Neuronal stem cell (in vitro differentiated cells): Measurements from ENCODE around the gene ZFP3.

Source experiments
- DNase-seq: peaks from one replicate; pipeline ENCODE4 v3.0.0-alpha.2; 2013; ENCODE audit warnings: low spot score
- H2AFZ ChIP-seq: one replicate; pipeline ENCODE4 v1.6.1; 2013; ENCODE audit warnings: mild to moderate bottlenecking, low read length, inconsistent platforms
- H2AK5ac ChIP-seq: 2 replicates; pipeline ENCODE4 v1.6.1; 2013; ENCODE audit warnings: low read depth, mild to moderate bottlenecking, inconsistent platforms, low read length, moderate library complexity, mixed read lengths
- H2BK120ac ChIP-seq: 2 replicates; pipeline ENCODE4 v1.6.1; 2013; ENCODE audit warnings: low read depth, mild to moderate bottlenecking, inconsistent platforms, low read length, moderate library complexity, mixed read lengths
- H2BK12ac ChIP-seq: one replicate; pipeline ENCODE4 v1.6.1; 2013; ENCODE audit warnings: low read length, inconsistent platforms
- H2BK15ac ChIP-seq: 2 replicates; pipeline ENCODE4 v1.6.1; 2013; ENCODE audit warnings: mild to moderate bottlenecking, low read length, inconsistent platforms, mixed read lengths
- H2BK5ac ChIP-seq: one replicate; pipeline ENCODE4 v1.6.1; 2013; ENCODE audit warnings: inconsistent platforms, mild to moderate bottlenecking, low read length, moderate library complexity
- H3K14ac ChIP-seq: one replicate; pipeline ENCODE4 v1.6.1; 2013; ENCODE audit warnings: low read length, inconsistent platforms
- H3K18ac ChIP-seq: 2 replicates; pipeline ENCODE4 v1.6.1; 2013; ENCODE audit warnings: low read length, inconsistent platforms
- H3K23ac ChIP-seq: 2 replicates; pipeline ENCODE4 v1.6.1; 2013; ENCODE audit warnings: low read depth, mild to moderate bottlenecking, mixed read lengths, low read length, inconsistent platforms; ENCODE audit not compliant: poor library complexity
- H3K27ac ChIP-seq: replicated peaks from 3 replicates; pipeline ENCODE4 v1.5.1; 2013; ENCODE audit warnings: low read length, inconsistent platforms
- H3K27me3 ChIP-seq, 3 experiments: 2 replicates each; pipeline ENCODE4 v1.6.1; 2013; ENCODE audit warnings: low read length in 3 of 3, mild to moderate bottlenecking in 2 of 3, inconsistent platforms in 1 of 3, low read depth in 1 of 3, mixed read lengths in 1 of 3, moderate library complexity in 1 of 3; ENCODE audit not compliant: control insufficient read depth in 3 of 3, insufficient read depth in 3 of 3
- H3K36me3 ChIP-seq, 2 donors: replicated peaks in 1 of 2; 2 replicates each; pipeline ENCODE4 v1.6.1; 2013; ENCODE audit warnings: low read length in 2 of 2; ENCODE audit not compliant: control insufficient read depth in 2 of 2, insufficient read depth in 2 of 2
- H3K4ac ChIP-seq: 2 replicates; pipeline ENCODE4 v1.6.1; 2013; ENCODE audit warnings: inconsistent platforms, mild to moderate bottlenecking, low read length, moderate library complexity
- H3K4me1 ChIP-seq, 2 donors: 1 replicate in 1 of 2; 2 replicates in 1 of 2; pipeline ENCODE4 v1.6.1; 2013; ENCODE audit warnings: low read length in 2 of 2, low read depth in 1 of 2; ENCODE audit not compliant: control insufficient read depth in 2 of 2, insufficient read depth in 1 of 2
- H3K4me2 ChIP-seq: one replicate; pipeline ENCODE4 v1.6.1; 2013; ENCODE audit warnings: mild to moderate bottlenecking, low read length, inconsistent platforms; ENCODE audit not compliant: insufficient read depth, poor library complexity, severe bottlenecking
- H3K4me3 ChIP-seq, 2 donors: 2 replicates each; pipeline ENCODE4 v1.5.1; 2013; ENCODE audit warnings: low read length in 2 of 2, mild to moderate bottlenecking in 2 of 2, inconsistent platforms in 1 of 2, moderate library complexity in 1 of 2
- H3K79me1 ChIP-seq: one replicate; pipeline ENCODE4 v1.6.1; 2013; ENCODE audit warnings: low read depth, mild to moderate bottlenecking, inconsistent platforms, low read length, moderate library complexity
- H3K9ac ChIP-seq: one replicate; pipeline ENCODE4 v1.6.1; 2013; ENCODE audit warnings: mild to moderate bottlenecking, low read depth, low read length, inconsistent platforms; ENCODE audit not compliant: poor library complexity
- H3K9me3 ChIP-seq, 2 donors: replicated peaks in 1 of 2; 2 replicates each; pipeline versions ENCODE3 to v1.6.1; 2013; ENCODE audit warnings: low read length in 2 of 2, mild to moderate bottlenecking in 2 of 2, inconsistent platforms in 1 of 2, low read depth in 1 of 2, mixed read lengths in 1 of 2, moderate library complexity in 1 of 2; ENCODE audit not compliant: control insufficient read depth in 2 of 2, insufficient read depth in 1 of 2
- H4K8ac ChIP-seq: one replicate; pipeline ENCODE4 v1.6.1; 2013; ENCODE audit warnings: low read depth, mild to moderate bottlenecking, inconsistent platforms, low read length, moderate library complexity
- H4K91ac ChIP-seq: one replicate; pipeline ENCODE4 v1.6.1; 2013; ENCODE audit warnings: low read length, low read depth, mild to moderate bottlenecking, inconsistent platforms; ENCODE audit not compliant: poor library complexity
- WGBS, 2 donors: extraction: QIAGEN DNeasy Blood & Tissue Kit; methylation state at CpG; one replicate each; pipeline ENCODE4 v1.1.7; 2013; ENCODE audit warnings: missing lambda C conversion rate in 2 of 2, mixed read lengths in 1 of 2; ENCODE audit not compliant: insufficient read length in 2 of 2, insufficient replicate concordance in 1 of 2; ENCODE audit errors: extremely low coverage in 2 of 2; 5-methylcytosine and 5-hydroxymethylcytosine counted together

ZFP3 gene

DNA sequence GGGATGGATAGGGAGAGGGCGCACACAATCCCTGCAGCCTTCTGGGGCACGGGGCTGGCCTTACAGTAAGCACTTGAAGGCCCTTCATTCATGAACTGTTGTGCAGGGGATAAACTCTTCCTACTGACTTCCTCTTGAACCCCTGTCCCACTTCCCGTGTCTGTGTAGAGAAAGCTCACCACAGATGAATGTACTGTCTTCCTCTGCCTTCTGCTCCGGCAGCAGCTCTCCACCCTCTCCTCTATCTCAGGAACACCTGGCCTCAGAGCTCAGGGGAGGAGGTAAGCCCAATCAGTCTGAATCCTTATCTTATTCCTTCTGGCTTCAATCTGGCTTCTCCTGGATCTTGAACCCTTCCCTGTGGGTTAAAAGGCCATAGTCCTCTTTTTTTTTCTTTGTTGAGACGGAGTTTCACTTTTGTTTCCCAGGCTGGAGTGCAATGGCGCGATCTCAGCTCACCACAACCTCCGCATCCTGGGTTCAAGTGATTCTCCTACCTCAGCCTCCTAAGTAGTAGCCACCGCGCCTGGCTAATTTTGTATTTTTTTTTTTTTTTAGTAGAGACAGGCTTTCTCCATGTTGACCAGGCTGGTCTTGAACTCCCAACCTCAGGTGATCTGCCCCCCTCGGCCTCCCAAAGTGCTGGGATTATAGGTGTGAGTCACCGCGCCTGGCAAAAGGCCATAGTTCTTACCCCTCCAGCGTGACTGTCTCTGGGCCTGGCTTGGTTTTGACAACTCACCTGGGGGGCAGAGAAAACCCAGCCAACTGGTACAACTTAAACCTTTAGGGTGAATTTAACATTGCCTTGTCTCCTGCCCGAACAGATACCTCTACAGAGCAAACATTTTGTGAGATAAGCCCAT lies 35.9 kb upstream of the ZFP3 start:
- no CpG with 5 or more reads among the region's 15 CpGs for WGBS, 2 donors
- H2BK120ac ChIP-seq: no peak overlapping the region
- H3K36me3 ChIP-seq: no peaks in the 10 kb centered on the region
- H2AFZ ChIP-seq: no peak overlapping the region
- no peak overlapping the region for H4K91ac ChIP-seq
- H2BK15ac ChIP-seq: no peak overlapping the region
- H3K4me2 ChIP-seq: no peak overlapping the region
- H3K23ac ChIP-seq: no peak overlapping the region
- no peak overlapping the region for H3K9ac ChIP-seq
- H2BK5ac ChIP-seq: no peak overlapping the region
- no peaks in the 10 kb centered on the region for H3K4me1 ChIP-seq
- no peak overlapping the region for H3K4me3 ChIP-seq
- DNase-seq: no peak
- H3K4ac ChIP-seq: no peak overlapping the region
- no peak overlapping the region for H3K18ac ChIP-seq
- H3K9me3 ChIP-seq: peaks cover 0 to 3% of the 10 kb centered on the region in 2 donors
- no peak overlapping the region for H4K8ac ChIP-seq
- H3K27ac ChIP-seq: no peak overlapping the region
- no peak overlapping the region for H3K14ac ChIP-seq
- no peaks in the 10 kb centered on the region for H3K27me3 ChIP-seq
- H2BK12ac ChIP-seq: no peak overlapping the region
- no peak overlapping the region for H2AK5ac ChIP-seq
- H3K79me1 ChIP-seq: no peaks in the 10 kb centered on the region

DNA sequence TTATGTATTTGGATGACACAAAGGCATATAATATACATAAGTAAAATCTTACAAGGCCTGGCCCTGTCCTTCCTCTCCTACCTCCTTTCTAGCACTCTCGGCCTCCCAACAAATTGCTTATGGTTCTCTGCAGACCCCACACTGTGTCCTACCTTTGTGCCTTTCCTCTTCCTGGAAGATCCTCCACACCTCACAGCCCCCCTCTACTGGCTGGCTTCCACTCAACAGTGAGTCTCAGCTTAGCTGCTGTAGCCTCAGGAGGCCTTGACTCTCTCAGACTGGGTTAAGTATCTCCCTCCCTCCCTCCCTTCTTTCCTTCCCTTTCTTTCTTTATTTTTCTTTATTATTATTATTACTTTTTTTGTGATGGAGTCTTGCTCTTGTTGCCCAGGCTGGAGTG lies 34.7 kb upstream of the ZFP3 start:
- no peak overlapping the region for H3K9ac ChIP-seq
- no peaks in the 10 kb centered on the region for H3K27me3 ChIP-seq
- H2AK5ac ChIP-seq: no peak overlapping the region
- no peak overlapping the region for H2BK120ac ChIP-seq
- H2AFZ ChIP-seq: no peak overlapping the region
- H3K4me2 ChIP-seq: no peak overlapping the region
- no peak overlapping the region for H4K91ac ChIP-seq
- no peak overlapping the region for H2BK15ac ChIP-seq
- no peak overlapping the region for H2BK5ac ChIP-seq
- H3K18ac ChIP-seq: no peak overlapping the region
- H3K27ac ChIP-seq: no peak overlapping the region
- no peak overlapping the region for H4K8ac ChIP-seq
- H3K4me3 ChIP-seq: no peak overlapping the region
- H3K9me3 ChIP-seq: peaks cover 0 to 3% of the 10 kb centered on the region in 2 donors
- no peaks in the 10 kb centered on the region for H3K79me1 ChIP-seq
- H3K4me1 ChIP-seq: no peaks in the 10 kb centered on the region
- H2BK12ac ChIP-seq: no peak overlapping the region
- no peak overlapping the region for H3K4ac ChIP-seq
- H3K14ac ChIP-seq: no peak overlapping the region
- no CpG with 5 or more reads among the region's 1 CpG for WGBS, 2 donors
- no peak for DNase-seq
- no peak overlapping the region for H3K23ac ChIP-seq
- no peaks in the 10 kb centered on the region for H3K36me3 ChIP-seq

DNA sequence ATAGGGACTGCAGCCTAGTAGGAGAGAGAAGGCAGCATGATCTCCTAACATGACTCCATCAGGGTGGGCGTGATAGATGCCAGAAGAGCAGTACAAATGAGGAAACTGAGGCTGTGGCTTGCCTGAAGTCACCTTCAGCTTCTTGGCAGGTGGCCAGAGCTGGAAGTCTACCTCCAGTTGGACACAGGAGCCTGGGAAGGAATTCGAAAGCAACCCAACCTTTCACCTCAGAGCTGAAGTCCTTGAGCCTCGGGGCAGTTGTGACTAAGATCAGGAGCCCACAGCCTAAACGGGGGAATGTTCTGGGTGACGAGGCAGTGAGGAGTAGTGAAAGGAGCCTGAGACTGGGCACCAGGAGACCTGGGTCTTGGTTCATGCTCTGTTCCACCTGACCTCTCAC lies 33.6 kb upstream of the ZFP3 start:
- Histone ChIP-seq H3K18ac (no peak overlapping the region), H2BK15ac (no peak overlapping the region), H3K9ac (no peak overlapping the region), H3K9me3 (peaks cover 0 to 3% of the 10 kb centered on the region in 2 donors), H2BK5ac (no peak overlapping the region), H3K14ac (no peak overlapping the region), H3K79me1 (no peaks in the 10 kb centered on the region), H3K4ac (no peak overlapping the region), H3K4me1 (peaks cover 0 to 4% of the 10 kb centered on the region in 2 donors), H4K8ac (no peak overlapping the region), H2AK5ac (peak overlapping the region; percentile 17), H2AFZ (no peak overlapping the region), H3K4me2 (no peak overlapping the region), H2BK12ac (no peak overlapping the region), H2BK120ac (no peak overlapping the region), H4K91ac (no peak overlapping the region), H3K23ac (peak overlapping the region; percentile 8), H3K27me3 (no peaks in the 10 kb centered on the region), H3K36me3 (no peaks in the 10 kb centered on the region), H3K4me3 (no peak overlapping the region), H3K27ac (no peak overlapping the region)
- no peak for DNase-seq
- no CpG with 5 or more reads among the region's 5 CpGs for WGBS, 2 donors

DNA sequence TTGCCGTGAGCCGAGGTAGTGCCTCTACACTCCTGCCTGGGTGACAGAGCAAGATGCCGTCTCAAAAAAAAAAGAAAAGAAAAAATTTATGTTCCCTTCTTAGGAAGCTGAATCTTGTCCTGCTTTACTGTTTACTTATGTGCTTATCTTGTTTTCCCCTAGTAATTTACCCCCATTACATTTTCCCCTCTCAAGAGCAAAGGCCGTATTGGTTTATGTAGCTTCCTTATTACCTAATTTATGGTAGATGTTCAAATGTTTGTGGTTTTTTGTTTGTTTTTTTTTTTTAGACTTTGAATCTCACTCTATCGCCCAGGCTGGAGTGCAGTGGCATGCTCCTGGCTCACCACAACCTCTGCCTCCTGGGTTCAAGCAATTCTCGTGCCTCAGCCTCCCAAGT lies 32.8 kb upstream of the ZFP3 start:
- H3K4me2 ChIP-seq: no peak overlapping the region
- no peak overlapping the region for H2AK5ac ChIP-seq
- no peak overlapping the region for H3K27ac ChIP-seq
- no peak overlapping the region for H2AFZ ChIP-seq
- no peak overlapping the region for H3K4ac ChIP-seq
- H3K9me3 ChIP-seq: peaks cover 0 to under 1% of the 10 kb centered on the region in 2 donors
- no peak for DNase-seq
- no peaks in the 10 kb centered on the region for H3K27me3 ChIP-seq
- no peaks in the 10 kb centered on the region for H3K36me3 ChIP-seq
- no peak overlapping the region for H4K8ac ChIP-seq
- no peaks in the 10 kb centered on the region for H3K79me1 ChIP-seq
- H3K4me3 ChIP-seq: no peak overlapping the region
- no peak overlapping the region for H2BK120ac ChIP-seq
- no peak overlapping the region for H3K9ac ChIP-seq
- WGBS, 2 donors: no CpG with 5 or more reads among the region's 6 CpGs
- no peak overlapping the region for H3K14ac ChIP-seq
- no peak overlapping the region for H2BK12ac ChIP-seq
- no peak overlapping the region for H3K18ac ChIP-seq
- no peak overlapping the region for H3K23ac ChIP-seq
- no peak overlapping the region for H4K91ac ChIP-seq
- no peak overlapping the region for H2BK15ac ChIP-seq
- peaks cover 2 to 4% of the 10 kb centered on the region in 2 donors for H3K4me1 ChIP-seq
- H2BK5ac ChIP-seq: no peak overlapping the region
